COLO668 (cell line): ENCODE data around the gene KCTD1.

Experiments used
- DNase-seq: peaks from one replicate; lab custom pipeline; 2025; ENCODE audit not compliant: unreplicated experiment; lab: John Stamatoyannopoulos, UW

Gene KCTD1

GRCh38 chr18:26434887-26435286 lies 113.5 kb downstream of the KCTD1 start:
- DNase-seq = no peak

- DNase-seq = no peak
Observed at GRCh38 chr18:26432651-26433424, 115.5 kb downstream of the KCTD1 start.

GRCh38 chr18:26429535-26430226 lies 118.7 kb downstream of the KCTD1 start:
- peak; percentile 67 for DNase-seq

- DNase-seq = no peak
Observed at GRCh38 chr18:26425148-26425531, 123.2 kb downstream of the KCTD1 start.

- DNase-seq = no peak
Observed at GRCh38 chr18:26424428-26425147, 123.8 kb downstream of the KCTD1 start.

- no peak for DNase-seq
Observed at GRCh38 chr18:26422472-26423162, 125.7 kb downstream of the KCTD1 start.

GRCh38 chr18:26421931-26422330 lies 126.4 kb downstream of the KCTD1 start:
- DNase-seq = no peak

GRCh38 chr18:26421503-26421902 lies 126.8 kb downstream of the KCTD1 start:
- DNase-seq = no peak

GRCh38 chr18:26419746-26420145 lies 128.6 kb downstream of the KCTD1 start:
- DNase-seq = no peak

GRCh38 chr18:26418225-26418624 lies 130.1 kb downstream of the KCTD1 start:
- DNase-seq = no peak

- no peak for DNase-seq
Observed at GRCh38 chr18:26417190-26417589, 131.2 kb downstream of the KCTD1 start.

GRCh38 chr18:26416652-26417150 lies 131.7 kb downstream of the KCTD1 start:
- no peak for DNase-seq

GRCh38 chr18:26415631-26416030 lies 132.7 kb downstream of the KCTD1 start:
- no peak for DNase-seq

GRCh38 chr18:26414901-26415440 lies 133.4 kb downstream of the KCTD1 start:
- no peak for DNase-seq

GRCh38 chr18:26409091-26409490 lies 139.3 kb downstream of the KCTD1 start:
- no peak for DNase-seq

- no peak for DNase-seq
Observed at GRCh38 chr18:26407736-26408601, 140.4 kb downstream of the KCTD1 start.

GRCh38 chr18:26406854-26407517 lies 141.4 kb downstream of the KCTD1 start:
- DNase-seq = no peak

- DNase-seq = no peak
Observed at GRCh38 chr18:26406324-26406723, 142.0 kb downstream of the KCTD1 start.

- DNase-seq = peak; percentile 70
Observed at GRCh38 chr18:26405190-26405801, 143.1 kb downstream of the KCTD1 start.
